ENCODE results near the gene BRD1. TPM values are rescaled to one million over a fixed set of nuclear protein-coding genes. Genes with fewer than 3 reads are reported as not detected.
"Not testable (repeated sequence)": the region's sequence is repeated elsewhere in the genome, so short reads cannot be mapped to it uniquely, and the experiment has no call there.

The BRD1 gene
- total RNA-seq, 1 donor from 2014 or later = 32.5 TPM

- H3K4me3 ChIP-seq = peak overlapping the region; percentile 91 to 93
- intact Hi-C loops (cut with DNase I) = loop anchor here (5.0 kb wide), 1 partner anchor 1249 kb away; no protein-coding TSS in a partner anchor
- peak overlapping the region in 1 of 2 donors; percentile 74 for H3K27ac ChIP-seq
- peaks cover 0 to 4% of the 10 kb centered on the region in 2 donors for H3K9me3 ChIP-seq
- DNase-seq (ENCODE audit: low spot score in 2 of 2) = no peak
- no peak for TF ChIP-seq CTCF (IDR thresholded peaks at IDR 0.05)
- H3K36me3 ChIP-seq = peaks cover 31 to 34% of the 10 kb centered on the region in 2 donors
- H3K27me3 ChIP-seq = no peaks in the 10 kb centered on the region
- peaks cover 9 to 23% of the 10 kb centered on the region in 2 donors for H3K4me1 ChIP-seq
Measured at GRCh38 chr22:49825944-49826602, 1.6 kb downstream of the BRD1 start.

GRCh38 chr22:49825436-49825835, 2.2 kb downstream of the BRD1 start:
- intact Hi-C loops (cut with DNase I) = loop anchor here (5.0 kb wide), 1 partner anchor 1248 kb away; no protein-coding TSS in a partner anchor
- peaks cover 9 to 23% of the 10 kb centered on the region in 2 donors for H3K4me1 ChIP-seq

GRCh38 chr22:49824936-49825335, 2.7 kb downstream of the BRD1 start:
- Histone ChIP-seq H3K9me3 (no peaks in the 10 kb centered on the region), H3K4me3 (peak overlapping the region in 1 of 2 donors; percentile 91), H3K36me3 (peaks cover 41 to 46% of the 10 kb centered on the region in 2 donors), H3K27ac (no peak overlapping the region), H3K27me3 (no peaks in the 10 kb centered on the region), H3K4me1 (peaks cover 9 to 23% of the 10 kb centered on the region in 2 donors)
- DNase-seq (ENCODE audit: low spot score in 2 of 2) = no peak
- TF ChIP-seq CTCF (IDR thresholded peaks at IDR 0.05) = no peak
- intact Hi-C loops (cut with DNase I) = loop anchor here (5.0 kb wide), 1 partner anchor 1248 kb away; no protein-coding TSS in a partner anchor

More at GRCh38 chr22:49825436-49825835, 2.2 kb downstream of the BRD1 start:
- no peak for TF ChIP-seq CTCF (IDR thresholded peaks at IDR 0.05)
- Histone ChIP-seq H3K9me3 (no peaks in the 10 kb centered on the region), H3K4me3 (peak overlapping the region in 1 of 2 donors; percentile 91), H3K27ac (no peak overlapping the region), H3K27me3 (no peaks in the 10 kb centered on the region), H3K36me3 (peaks cover 37 to 41% of the 10 kb centered on the region in 2 donors)
- no peak for DNase-seq (ENCODE audit: low spot score in 2 of 2)

GRCh38 chr22:49824185-49824925, 3.3 kb downstream of the BRD1 start:
- Histone ChIP-seq H3K4me1 (peaks cover 9 to 23% of the 10 kb centered on the region in 2 donors), H3K4me3 (peak overlapping the region in 1 of 2 donors; percentile 91), H3K27me3 (no peaks in the 10 kb centered on the region), H3K36me3 (peaks cover 44 to 52% of the 10 kb centered on the region in 2 donors), H3K9me3 (no peaks in the 10 kb centered on the region), H3K27ac (no peak overlapping the region)
- intact Hi-C loops (cut with DNase I) = no loop called here
- no peak for TF ChIP-seq CTCF (IDR thresholded peaks at IDR 0.05)
- no peak for DNase-seq (ENCODE audit: low spot score in 2 of 2)

GRCh38 chr22:49823289-49824045, 4.2 kb downstream of the BRD1 start:
- no peaks in the 10 kb centered on the region for H3K27me3 ChIP-seq
- no peak for TF ChIP-seq CTCF (IDR thresholded peaks at IDR 0.05)
- intact Hi-C loops (cut with DNase I) = no loop called here
- H3K4me1 ChIP-seq = peaks cover 9 to 23% of the 10 kb centered on the region in 2 donors
- peaks cover 47 to 61% of the 10 kb centered on the region in 2 donors for H3K36me3 ChIP-seq
- H3K27ac ChIP-seq = no peak overlapping the region
- no peak for DNase-seq (ENCODE audit: low spot score in 2 of 2)
- H3K4me3 ChIP-seq = no peak overlapping the region
- no peaks in the 10 kb centered on the region for H3K9me3 ChIP-seq

GRCh38 chr22:49821741-49822140, 5.9 kb downstream of the BRD1 start:
- H3K9me3 ChIP-seq; H3K27me3 ChIP-seq; DNase-seq (ENCODE audit: low spot score in 2 of 2); H3K27ac ChIP-seq; H3K4me3 ChIP-seq; intact Hi-C loops (cut with DNase I): not testable (repeated sequence)
- Histone ChIP-seq H3K36me3 (peaks cover 55 to 78% of the 10 kb centered on the region in 2 donors), H3K4me1 (peaks cover 6 to 19% of the 10 kb centered on the region in 2 donors)

All from ascending aorta (tissue), 2 donors.